HG03571 (cell line): ENCODE measurements around the gene MAPKAP1.
"Not testable (repeated sequence)": the region's sequence is repeated elsewhere in the genome, so short reads cannot be mapped to it uniquely, and the experiment has no call there.

ENCODE experiments used
- ATAC-seq: cut with Tn5 transposase; IDR thresholded peaks from one replicate; pipeline ENCODE4 v1.9.1; 2021; ENCODE audit not compliant: unreplicated experiment

MAPKAP1 gene

GRCh38 chr9:125732562-125732961 is 25.6 kb upstream of the MAPKAP1 start:
- ATAC-seq: no peak

- no peak for ATAC-seq
Measured at GRCh38 chr9:125730168-125730567, 23.2 kb upstream of the MAPKAP1 start.

DNA sequence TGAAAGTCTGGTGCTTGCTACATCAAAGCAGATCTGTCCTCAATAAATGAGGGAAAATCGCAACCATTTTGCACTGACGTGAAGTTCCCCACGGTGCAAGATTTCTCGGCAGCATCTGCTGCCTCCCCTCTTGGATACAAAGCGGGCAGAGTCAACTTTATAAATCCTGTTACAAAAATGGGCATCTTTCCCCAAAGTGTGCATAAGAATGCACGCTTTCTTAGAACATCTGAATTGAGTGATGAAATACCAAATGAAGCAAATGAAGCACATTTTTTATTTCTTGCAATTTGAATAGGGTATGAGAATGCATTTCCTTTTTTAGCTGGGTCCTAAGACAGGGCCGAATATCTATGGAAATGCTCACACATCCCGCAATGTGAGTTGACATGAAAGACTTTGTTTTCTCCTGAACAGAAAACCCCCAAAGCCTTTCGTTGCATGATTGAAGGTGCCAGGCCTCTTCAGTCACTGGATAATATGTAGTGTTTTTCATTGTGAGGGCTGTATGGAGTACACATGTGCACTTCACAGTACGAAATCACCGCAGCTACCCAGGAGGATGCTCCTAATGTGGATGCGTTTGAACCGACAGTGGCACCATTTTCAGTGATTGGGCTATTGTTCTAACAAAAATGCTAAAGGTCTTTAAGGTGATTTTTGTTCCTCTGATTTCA is 19.6 kb upstream of the MAPKAP1 start:
- ATAC-seq: no peak

GRCh38 chr9:125707472-125707804 is 430 bp upstream of the MAPKAP1 start:
- ATAC-seq: no peak

- ATAC-seq: no peak
Measured at GRCh38 chr9:125705893-125706292, 1.1 kb downstream of the MAPKAP1 start.

DNA sequence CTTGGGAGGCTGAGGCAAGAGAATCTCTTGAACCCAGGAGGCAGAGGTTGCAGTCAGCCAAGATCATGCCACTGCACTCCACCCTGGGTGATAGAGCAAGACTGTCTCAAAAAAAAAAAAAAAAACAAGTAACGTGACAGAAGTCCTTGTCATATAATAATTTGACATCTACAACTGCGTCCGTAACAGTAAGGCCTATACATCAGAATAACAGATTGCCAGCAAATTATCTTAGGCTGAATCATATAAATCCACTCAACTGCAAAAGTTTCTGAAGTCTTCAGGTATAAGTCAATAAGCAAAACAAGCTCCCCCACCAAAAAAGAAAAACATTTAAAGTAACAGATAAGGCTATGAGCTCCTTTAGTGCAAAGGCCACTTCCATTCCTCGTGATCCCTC is 3.3 kb downstream of the MAPKAP1 start:
- no peak for ATAC-seq

DNA sequence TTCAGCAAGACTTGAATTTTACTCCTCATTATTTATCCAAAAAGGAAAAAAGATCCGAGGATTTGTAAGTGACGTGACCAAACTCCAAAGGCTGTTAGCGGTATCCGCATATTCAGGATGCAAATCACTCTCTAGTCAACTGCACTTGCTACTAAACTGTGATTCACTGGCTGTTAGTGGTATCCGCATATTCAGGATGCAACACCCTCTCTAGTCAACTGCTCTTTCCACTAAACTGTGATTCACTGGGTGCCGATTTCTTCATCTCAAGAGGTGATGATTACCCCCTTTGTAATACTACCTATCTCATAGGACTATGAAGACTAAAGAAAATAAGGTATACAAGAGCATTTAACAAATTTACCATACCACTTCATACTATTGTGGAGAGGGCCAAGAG is 5.7 kb downstream of the MAPKAP1 start:
- no peak for ATAC-seq

- peak; percentile 70 for ATAC-seq
Measured at GRCh38 chr9:125700791-125701190, 6.2 kb downstream of the MAPKAP1 start.

DNA sequence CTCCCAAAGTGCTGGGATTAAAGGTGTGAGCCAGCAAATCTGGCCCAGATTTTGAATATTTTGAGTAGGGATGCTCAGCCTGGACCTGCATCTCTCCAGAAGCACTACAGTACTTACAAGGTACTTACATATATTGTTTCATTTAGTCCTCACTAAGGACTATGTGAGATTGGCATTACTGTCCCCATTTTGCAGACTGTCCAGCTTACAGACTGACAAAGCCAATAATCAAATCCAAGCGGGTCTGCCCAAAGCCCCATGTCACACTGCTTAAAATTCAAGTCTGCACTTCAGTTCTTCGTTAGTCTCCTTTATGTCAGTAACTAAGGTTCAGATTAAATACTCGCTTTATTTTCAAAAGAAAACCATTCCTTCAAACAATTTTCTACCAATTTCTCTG is 7.1 kb downstream of the MAPKAP1 start:
- no peak for ATAC-seq

GRCh38 chr9:125696106-125696647 is 10.8 kb downstream of the MAPKAP1 start:
- no peak for ATAC-seq

DNA sequence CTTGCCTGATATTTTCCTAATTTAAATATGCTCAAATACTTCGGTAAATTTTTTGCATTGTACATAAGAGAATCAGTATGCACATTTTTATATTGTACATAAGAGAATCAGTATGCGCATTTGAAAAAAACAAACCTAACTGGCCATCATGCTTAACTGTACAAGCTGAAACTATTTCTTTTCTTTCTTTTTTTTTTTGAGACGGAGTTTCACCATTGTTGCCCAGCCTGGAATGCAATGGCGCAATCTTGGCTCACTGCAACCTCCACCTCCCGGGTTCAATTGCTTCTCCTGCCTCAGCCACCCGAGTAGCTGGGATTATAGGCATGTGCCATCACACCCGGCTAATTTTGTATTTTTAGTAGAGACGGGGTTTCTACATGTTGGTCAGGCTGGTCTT is 11.5 kb downstream of the MAPKAP1 start:
- not testable (repeated sequence) for ATAC-seq

DNA sequence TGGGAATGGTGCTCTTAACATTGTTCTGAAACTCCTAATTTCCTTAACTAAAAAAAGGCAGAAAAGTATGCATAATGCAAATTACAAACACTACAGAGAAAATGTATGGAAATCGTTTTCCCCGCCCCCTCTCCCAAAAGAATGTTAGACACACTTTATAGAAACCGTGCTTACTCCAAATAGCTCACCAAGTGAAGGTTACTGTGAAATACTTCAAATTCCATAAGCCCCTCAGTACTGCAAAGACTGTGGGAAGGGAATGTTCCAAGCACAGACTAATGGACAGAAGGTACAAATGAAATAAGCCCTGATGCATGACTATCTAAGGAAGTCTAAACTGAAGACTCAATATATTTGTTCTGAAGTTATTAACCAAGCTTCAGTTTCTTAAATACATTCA is 12.5 kb downstream of the MAPKAP1 start:
- no peak for ATAC-seq

DNA sequence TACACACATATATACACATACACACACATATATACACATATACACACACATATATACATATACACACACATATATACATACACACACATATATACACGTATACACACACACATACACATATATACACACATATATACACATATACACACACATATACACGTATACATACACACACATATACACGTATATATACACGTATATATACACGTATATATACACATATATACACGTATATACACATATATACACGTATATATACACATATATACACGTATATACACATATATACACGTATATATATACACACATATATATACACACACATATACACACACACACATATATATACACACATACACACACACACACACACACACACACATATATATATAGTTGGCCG is 13.5 kb downstream of the MAPKAP1 start:
- not testable (repeated sequence) for ATAC-seq

DNA sequence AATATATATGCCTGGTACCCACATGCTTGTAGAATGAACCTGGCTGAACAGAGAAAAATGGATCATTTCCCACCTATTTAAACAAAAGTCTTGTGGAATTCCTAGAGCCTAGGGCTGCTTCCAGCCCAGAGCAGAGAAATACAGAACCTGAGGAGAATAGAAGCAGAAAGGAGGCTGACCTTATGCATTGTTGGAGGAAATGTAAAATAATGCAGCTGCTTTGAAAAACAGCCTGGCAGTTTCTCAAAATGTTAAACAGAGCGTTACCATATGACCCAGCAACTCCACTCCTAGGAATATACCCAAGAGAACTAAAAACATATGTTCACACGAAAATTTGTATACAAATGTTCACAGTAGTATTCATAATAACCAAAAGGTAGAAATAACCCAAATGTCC is 15.1 kb downstream of the MAPKAP1 start:
- no peak for ATAC-seq

DNA sequence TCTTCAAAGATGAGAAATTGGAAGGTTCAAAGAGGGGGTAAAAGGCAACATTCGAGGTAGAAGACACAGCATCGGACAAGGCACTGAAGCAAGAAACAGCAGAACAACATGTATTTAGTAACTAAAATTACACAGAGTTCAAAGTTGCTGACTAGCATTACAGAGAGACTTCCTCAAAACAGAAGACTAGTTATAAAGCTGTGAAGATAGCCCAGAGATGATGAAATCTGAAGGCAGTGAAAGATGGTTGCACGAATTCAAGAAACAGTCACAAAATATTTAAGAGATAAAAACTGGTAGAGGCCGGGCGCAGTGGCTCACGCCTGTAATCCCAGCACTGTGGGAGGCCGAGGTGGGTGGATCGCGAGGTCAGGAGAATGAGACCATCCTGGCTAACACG is 16.3 kb downstream of the MAPKAP1 start:
- no peak for ATAC-seq

DNA sequence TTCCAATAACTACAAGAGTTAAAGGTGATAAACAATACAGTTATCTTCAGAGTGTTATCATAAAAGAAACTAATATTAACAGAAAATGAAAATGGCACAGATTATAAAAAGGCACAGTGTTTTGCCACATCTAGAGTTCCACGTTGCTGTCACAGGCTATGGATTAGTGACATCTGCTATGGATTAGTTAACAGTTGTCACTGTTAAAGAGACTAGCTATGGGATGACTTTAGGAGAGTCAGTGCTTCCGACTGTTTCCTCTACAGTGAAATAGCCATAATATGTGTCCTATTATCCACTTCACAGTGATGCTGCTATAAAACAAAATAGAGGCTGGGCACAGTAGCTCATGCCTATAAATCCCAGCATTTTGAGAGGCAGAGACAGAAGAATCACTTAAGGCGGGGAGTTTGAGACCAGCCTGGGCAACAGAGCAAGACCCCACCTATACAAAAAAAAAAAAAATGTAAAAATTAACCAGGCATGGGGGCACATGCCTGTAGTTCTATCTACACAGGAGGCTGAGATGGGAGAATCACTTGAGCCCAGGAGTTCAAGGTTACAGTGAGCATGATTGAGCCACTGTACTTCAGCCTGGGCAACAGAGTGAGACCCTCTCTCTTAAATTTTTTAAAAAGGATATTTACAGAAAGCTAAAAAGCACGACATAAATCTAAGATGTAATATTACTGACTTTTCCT is 19.7 kb downstream of the MAPKAP1 start:
- ATAC-seq: no peak

DNA sequence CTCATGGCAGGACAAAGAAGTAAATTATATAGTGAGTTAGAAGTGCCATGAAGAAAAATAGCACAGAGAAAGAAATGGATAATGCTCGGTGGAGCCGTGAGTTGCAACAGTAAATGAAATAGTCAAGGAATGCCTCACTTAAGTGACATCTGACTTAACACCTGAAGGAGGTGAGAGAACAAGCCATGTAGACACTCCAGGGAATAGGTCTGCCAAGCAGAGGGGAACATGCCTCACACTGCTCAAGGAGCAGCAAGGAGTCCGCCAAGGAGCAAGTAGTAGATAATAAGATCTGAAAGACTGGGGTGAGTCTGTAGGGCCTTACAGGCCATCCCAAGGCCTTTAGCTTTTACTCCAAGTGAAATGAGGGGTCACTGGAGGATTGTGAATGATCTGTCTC is 21.8 kb downstream of the MAPKAP1 start:
- no peak for ATAC-seq

DNA sequence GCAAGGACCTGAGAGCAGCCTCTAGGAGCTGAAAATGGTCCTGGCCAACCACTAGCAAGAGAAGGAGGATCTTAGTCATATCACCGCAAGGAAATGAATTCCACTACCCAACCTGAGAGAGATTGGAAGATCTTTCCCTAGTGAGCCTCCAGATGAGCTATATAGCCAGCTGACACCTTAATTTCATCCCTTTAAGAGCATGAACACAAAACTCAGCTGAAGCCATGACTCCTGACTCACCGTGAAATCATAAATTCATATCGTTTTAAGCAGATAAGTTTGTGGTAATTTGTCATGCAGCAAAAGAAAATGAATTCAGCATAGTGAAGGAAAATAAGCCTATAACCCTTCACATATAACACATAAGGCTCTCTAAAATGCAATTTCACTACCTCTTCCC is 23.5 kb downstream of the MAPKAP1 start:
- no peak for ATAC-seq

GRCh38 chr9:125682340-125682739 is 24.7 kb downstream of the MAPKAP1 start:
- ATAC-seq: no peak

DNA sequence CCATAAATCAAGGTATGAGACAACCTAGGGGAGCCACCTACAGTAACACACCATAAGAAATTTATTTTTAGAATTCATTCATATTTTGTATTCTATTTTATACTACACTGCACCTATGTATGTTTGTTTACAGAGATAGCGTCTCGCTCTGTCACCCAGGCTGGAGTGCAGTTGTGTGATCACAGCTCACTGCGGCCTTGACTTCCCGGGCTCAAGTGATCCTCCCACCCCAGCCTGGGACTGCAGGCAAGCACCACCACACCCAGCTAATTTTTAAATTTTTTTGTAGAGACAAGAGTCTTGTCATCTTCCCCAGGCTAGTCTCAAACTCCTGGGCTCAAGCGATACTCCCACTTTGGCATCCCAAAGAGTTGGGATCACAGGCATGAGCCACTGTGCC is 25.4 kb downstream of the MAPKAP1 start:
- ATAC-seq: no peak

GRCh38 chr9:125681086-125681622 is 25.9 kb downstream of the MAPKAP1 start:
- no peak for ATAC-seq

DNA sequence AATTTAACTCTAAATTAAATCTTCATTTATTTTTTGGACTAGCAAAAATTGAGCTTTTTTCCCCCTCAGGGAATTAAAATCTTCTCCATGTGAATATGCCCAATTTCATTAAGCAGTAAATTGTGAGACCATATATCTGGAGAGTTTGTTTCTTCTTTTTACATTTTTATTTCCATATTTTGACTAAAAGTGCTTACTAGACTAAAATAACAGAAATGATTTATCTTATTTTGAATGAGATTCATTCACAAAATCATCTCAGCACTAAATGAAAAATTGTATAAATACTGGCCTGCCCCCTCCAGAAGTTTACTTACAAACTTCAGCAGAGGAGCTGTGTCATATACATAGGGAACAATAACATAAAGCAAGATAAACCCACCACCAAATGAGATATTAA is 26.6 kb downstream of the MAPKAP1 start:
- no peak for ATAC-seq
